ENCODE measurements around the gene RNF130. TPM values are rescaled to one million over a fixed set of nuclear protein-coding genes. Genes with fewer than 3 reads are reported as not detected.
"Not testable (repeated sequence)": the region's sequence is repeated elsewhere in the genome, so short reads cannot be mapped to it uniquely, and the experiment has no call there.

Gene RNF130
- total RNA-seq, 1 donor from 2014 or later = 36.6 TPM

- DNase-seq (ENCODE audit: low read depth) = no peak
- H3K4me3 ChIP-seq (ENCODE audit: low read depth, low read length) = no peak overlapping the region
- TF ChIP-seq, protein P1, sequence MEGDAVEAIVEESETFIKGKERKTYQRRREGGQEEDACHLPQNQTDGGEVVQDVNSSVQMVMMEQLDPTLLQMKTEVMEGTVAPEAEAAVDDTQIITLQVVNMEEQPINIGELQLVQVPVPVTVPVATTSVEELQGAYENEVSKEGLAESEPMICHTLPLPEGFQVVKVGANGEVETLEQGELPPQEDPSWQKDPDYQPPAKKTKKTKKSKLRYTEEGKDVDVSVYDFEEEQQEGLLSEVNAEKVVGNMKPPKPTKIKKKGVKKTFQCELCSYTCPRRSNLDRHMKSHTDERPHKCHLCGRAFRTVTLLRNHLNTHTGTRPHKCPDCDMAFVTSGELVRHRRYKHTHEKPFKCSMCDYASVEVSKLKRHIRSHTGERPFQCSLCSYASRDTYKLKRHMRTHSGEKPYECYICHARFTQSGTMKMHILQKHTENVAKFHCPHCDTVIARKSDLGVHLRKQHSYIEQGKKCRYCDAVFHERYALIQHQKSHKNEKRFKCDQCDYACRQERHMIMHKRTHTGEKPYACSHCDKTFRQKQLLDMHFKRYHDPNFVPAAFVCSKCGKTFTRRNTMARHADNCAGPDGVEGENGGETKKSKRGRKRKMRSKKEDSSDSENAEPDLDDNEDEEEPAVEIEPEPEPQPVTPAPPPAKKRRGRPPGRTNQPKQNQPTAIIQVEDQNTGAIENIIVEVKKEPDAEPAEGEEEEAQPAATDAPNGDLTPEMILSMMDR (conservative IDR thresholded peaks at IDR 0.05; ENCODE audit: low read depth, low read length) = no peak
Observed at GRCh38 chr5:180093241-180093640, 21.7 kb upstream of the RNF130 start.

DNA sequence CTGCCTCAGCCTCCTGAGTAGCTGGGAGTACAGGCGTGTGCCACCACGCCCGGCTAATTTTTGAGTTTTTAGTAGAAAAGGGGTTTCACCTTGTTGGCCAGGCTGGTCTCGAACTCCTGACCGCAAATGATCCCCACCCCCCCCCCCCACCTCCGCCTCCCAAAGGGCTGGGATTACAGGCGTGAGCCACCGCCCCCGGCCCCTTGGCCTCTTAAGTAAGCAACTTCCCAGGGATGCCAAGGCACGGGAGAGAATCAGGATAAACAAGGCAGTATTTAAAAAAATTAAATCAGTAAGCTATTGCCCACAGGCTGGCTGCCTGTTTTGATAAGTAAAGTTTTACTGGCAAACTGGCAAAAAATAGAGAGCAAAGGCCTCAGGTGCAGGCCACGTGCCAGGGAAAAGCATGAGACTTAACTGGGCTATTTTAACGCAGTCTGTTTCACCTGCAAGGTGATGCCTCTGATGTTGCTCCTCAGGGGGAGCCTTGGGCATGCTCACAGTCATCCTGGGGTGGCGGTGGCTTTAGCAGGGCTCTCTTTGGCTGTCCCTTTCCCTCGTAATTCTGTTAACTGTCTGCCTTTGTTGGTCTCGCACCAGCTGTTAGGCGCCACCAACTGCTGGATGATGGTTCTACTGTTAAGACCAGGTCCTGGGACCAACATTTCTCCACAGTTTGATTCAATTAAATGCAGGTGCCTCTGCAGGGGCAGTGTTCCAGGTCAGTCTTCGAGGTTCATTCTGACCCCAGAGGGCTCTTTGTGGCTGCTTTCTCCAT lies 19.4 kb upstream of the RNF130 start:
- H3K4me3 ChIP-seq (ENCODE audit: low read depth, low read length) = peak overlapping the region; percentile 52
- DNase-seq (ENCODE audit: low read depth) = peak; percentile 15
- TF ChIP-seq, protein P1 (conservative IDR thresholded peaks at IDR 0.05; ENCODE audit: low read depth, low read length) = peak; percentile 54

DNA sequence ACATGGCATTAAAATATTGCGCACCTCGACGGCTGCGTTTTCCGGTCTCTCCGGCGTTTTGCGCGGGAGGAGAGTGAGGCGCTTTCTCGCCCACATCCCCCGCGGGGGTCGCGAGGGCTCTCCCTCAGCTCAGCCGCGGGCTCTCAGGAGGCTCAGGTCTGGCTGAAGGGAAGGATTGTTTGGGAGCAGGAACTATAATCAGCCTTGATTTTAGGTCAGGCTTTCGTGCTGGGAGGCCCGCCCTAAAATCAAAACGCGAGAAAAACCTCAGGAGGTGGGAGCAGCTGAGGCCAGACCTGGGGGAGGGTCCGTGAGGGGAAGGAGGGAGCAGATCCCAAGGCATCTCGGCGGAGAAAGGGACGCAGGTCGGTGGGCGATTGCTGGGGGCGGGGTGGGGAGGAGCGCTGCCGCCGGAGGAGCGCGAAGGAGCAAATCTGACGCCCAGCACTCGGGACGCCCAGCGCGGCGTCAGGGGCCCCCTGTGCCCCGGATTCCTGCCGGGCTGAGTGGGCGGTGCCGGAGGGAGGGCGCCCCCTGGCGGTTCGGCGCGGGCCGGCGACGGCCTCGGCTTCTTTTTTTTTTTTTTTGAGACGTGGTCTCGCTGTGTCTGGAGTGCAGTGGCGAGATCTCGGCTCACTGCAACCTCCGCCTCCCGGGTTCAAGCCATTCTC lies 18.7 kb upstream of the RNF130 start:
- DNase-seq (ENCODE audit: low read depth) = no peak
- TF ChIP-seq, protein P1 (conservative IDR thresholded peaks at IDR 0.05; ENCODE audit: low read depth, low read length) = peak; percentile 74
- H3K4me3 ChIP-seq (ENCODE audit: low read depth, low read length) = peak overlapping the region; percentile 52

- DNase-seq (ENCODE audit: low read depth); H3K4me3 ChIP-seq (ENCODE audit: low read depth, low read length): not testable (repeated sequence)
Observed at GRCh38 chr5:180089628-180090027, 18.1 kb upstream of the RNF130 start.

- TF ChIP-seq, protein P1 (conservative IDR thresholded peaks at IDR 0.05; ENCODE audit: low read depth, low read length) = no peak
- H3K4me3 ChIP-seq (ENCODE audit: low read depth, low read length) = no peak overlapping the region
- no peak for DNase-seq (ENCODE audit: low read depth)
Observed at GRCh38 chr5:180088561-180088960, 17.0 kb upstream of the RNF130 start.

DNA sequence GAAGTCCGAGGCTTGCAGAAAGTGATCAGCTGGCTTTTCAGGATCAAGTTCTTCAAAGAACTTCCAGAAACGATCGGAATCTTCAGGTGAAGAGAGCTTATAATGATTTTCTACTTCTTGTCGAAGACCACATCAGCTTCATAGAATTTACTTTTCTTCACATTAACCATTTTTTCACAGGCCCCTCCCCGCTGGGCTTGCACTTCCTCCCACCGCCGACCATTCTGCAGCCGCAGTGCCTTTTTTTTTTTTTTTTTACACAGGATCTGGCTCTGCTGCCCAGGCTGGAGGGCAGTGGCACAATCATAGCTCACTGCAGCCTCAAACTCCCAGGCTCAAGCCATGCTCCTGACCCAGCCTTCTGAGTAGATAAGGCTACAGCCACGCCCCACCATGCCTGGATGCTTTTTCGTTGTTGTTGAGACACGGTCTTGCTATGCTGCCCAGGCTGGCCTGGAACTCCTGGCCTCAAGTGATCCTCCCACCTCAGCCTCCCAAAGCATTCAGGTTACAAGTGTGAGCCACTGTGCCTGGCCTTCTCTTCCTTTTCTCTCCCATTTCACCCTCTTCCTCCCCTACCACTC lies 15.3 kb upstream of the RNF130 start:
- TF ChIP-seq, protein P1 (conservative IDR thresholded peaks at IDR 0.05; ENCODE audit: low read depth, low read length) = no peak
- H3K4me3 ChIP-seq (ENCODE audit: low read depth, low read length) = no peak overlapping the region
- DNase-seq (ENCODE audit: low read depth) = no peak

- no peak for DNase-seq (ENCODE audit: low read depth)
- TF ChIP-seq, protein P1 (conservative IDR thresholded peaks at IDR 0.05; ENCODE audit: low read depth, low read length) = no peak
- H3K4me3 ChIP-seq (ENCODE audit: low read depth, low read length) = no peak overlapping the region
Observed at GRCh38 chr5:180085837-180086236, 14.3 kb upstream of the RNF130 start.

Data from epithelial cell of proximal tubule (primary cell).